Stomach (tissue), 4 donors: ENCODE results near the gene RAPGEF3.

Source experiments
- CTCF ChIP-seq, 7 experiments: fragments of 450-650 bp in 4 of 7; fragments of 200-600 bp in 3 of 7; sonication (generic) in 3 of 7; IDR thresholded peaks; one replicate each; pipeline ENCODE4 v1.5.1; 2016 to 2019; ENCODE audit warnings: antibody characterized with exemption in 7 of 7, control low read depth in 2 of 7, mild to moderate bottlenecking in 1 of 7
- POLR2AphosphoS5 ChIP-seq, 3 donors: sonication (generic); formaldehyde crosslinking; IDR thresholded peaks; one replicate each; pipeline ENCODE4 v1.6.1; 2016; ENCODE audit warnings: antibody characterized with exemption in 3 of 3

DNA sequence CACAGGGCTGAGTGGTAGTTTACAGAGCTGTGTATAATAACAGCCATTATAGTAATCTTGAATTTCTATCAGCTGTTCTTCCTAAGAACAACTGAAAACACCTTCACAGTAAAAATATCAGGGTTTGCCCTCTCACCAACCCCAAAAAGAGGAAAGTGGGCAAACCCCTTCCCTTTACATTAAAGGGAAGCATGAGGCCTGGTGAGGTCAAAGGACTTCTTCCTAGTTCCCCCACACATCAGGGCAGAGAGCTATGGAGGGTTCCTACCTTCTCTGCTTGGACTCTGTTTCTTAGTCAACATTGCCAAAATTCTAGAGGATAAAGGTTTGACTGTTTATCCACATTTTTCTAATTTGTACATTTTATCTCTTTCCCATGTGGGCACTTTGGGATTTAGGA, 48.4 kb downstream of the RAPGEF3 start:
- TF ChIP-seq POLR2AphosphoS5 (IDR thresholded peaks at IDR 0.05) (no peak), CTCF (IDR thresholded peaks at IDR 0.05) (no peak)
